Measurements from ENCODE around the gene PLCB1.

GRCh38 chr20:8912096-8912495, 780.0 kb downstream of the PLCB1 start:
- TF ChIP-seq POLR2A (IDR thresholded peaks at IDR 0.05), result no peak
- TF ChIP-seq CTCF (IDR thresholded peaks at IDR 0.05), result no peak

Data from Peyer's patch (tissue), 4 donors.